ENCODE results near the gene R3HDM4.
A peak's percentile ranks its signal among the peaks of the same experiment; 100 is the strongest.

R3HDM4 gene

DNA sequence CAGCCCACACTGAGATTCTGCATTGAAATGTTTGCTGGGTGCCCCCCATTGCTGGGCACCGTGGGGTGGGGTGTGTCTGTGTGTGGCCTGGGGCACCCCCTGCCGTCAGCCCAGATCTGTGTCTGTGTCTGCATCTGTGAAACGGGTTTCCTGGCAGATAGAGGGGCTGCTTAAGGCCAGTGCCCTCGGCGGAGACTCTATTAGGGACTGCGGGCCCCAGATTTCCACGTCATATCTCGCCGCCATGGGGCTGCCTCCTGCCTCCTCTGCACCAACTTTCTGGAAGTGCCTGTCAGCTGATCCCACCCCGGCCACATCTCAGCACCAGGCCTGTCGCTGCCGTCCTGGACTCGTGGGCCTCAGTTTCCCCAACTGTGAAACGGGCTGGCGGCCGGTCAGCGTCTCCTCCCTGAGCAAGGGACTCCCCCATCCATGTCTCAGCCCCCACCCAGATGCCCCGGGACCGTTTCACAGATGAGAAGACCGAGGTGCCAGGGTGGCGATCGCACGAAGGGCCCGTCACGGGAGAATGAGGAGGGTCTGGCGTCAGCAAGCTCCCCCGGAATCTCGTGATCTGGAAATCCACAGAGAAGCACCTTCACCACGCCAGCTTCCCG, 34.2 kb upstream of the R3HDM4 start:
- no peak for DNase-seq

- no peak for DNase-seq
Measured at GRCh38 chr19:945401-946252, 32.6 kb upstream of the R3HDM4 start.

DNA sequence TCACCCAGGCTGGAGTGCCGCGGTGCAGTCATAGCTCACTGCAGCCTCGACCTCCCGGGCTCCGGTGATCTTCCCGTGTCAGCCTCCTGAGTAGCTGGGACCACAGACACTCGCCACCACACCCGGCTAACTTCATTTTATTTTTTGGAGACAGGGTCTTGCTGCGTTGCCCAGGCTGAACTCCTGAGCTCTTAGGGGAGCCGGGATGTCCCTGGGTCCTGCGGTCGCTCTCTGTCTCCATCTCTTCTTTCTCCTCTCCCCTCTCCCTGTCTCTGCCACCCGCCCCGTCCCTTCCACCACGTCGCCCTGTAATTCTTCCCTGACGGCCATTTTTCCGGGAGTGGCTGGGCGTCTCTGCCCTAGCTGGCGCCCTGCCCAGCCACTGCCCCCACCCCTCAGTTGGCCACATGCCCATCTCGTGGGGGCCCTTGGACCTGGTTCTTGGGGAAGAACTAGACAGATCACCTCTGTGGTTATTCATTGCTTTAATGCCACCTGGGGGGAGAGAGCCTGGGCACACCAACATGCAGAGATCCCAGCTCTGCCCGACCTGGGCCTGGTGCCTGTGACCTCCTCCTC, 31.7 kb upstream of the R3HDM4 start:
- DNase-seq, result peak; percentile 56

GRCh38 chr19:944171-944567, 31.1 kb upstream of the R3HDM4 start:
- peak; percentile 94 for DNase-seq

- no peak for DNase-seq
Measured at GRCh38 chr19:943551-944170, 30.6 kb upstream of the R3HDM4 start.

DNA sequence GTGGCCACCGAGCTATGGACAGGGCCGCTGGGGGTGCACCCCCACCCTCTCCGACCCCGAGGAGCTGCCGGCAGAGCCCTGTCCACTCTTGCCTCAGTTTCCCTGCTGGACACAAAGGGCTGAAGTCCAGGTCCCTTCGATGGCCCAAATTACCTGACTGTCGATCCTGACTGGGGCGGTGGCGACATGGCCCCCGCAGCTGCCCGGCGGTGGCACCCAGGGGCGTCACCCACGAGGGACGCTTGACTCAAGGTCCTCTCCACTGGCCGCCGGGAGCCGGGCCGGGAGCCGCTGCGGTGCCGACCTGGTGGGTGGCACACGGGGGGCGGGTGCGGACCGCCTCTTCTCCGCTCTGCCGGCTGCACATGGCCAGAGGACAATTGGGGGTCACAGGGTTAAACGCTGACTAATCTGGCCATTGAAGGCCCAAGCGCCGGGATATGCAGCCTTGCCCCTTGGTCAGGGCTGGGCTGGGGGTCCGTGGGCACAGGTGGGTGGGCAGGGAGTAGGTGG, 29.2 kb upstream of the R3HDM4 start:
- DNase-seq, result no peak

DNA sequence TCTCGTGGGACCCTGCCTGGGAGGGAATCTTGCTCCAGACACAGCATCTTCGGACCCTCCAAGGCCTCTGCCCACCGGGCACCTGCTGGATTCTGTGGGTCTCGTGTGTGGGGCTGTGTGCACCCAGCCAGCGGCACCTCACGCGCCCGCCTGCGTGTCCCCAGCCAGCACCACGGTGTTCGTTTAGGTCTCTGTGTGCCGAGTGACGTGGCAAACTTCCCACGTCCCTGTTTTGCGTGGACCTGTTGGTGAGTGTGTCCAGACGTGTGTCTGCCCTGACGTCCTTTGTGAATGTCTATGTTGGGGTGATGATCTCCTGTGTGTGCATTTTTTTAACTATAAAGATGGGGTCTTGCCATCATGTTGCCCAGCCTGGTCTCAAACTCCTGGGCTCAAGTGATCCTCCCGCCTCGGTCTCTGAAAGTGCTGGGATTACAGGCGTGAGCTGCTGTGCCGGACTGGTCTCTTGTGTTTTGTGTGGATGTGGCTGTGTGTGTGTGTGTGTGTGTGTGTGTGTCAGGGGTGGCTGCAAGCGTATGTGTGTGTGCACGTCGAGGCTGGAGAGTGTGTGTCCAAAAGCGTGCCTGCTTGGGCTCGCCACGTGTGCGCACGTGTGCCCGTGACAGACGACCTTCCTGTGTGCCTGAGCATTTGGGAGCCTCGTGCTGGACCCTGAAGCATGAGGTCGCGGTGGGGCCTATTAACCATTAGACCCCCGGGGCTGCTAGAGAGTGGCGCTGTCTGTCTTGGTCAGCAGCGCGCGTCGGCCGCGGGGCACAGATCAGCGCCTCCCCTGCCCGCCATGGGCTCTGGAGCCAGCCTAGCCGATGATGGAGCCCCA, 28.5 kb upstream of the R3HDM4 start:
- no peak for DNase-seq

- peak; percentile 97 for DNase-seq
Measured at GRCh38 chr19:940591-941291, 27.7 kb upstream of the R3HDM4 start.

DNA sequence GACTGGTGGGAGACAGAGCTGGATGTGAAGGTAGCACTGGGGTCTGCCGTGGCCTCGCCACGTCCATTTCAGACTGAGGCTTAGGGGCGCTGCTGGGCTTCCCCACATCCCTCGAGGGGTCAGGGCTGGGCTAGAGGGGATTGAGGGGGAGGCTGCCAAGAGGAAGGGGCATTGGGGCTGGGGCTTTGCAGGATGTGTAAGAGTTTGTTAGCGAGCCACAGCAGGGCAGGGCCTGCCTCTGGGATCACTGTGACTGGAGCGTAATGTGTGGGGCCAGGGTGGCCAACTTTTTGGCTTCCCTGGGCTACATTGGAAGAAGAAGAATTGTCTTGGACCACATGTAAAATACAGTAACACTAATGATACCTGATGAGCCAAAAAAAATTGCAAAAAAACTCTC, 26.9 kb upstream of the R3HDM4 start:
- no peak for DNase-seq

GRCh38 chr19:939439-939838, 26.4 kb upstream of the R3HDM4 start:
- DNase-seq, result no peak

GRCh38 chr19:938233-938923, 25.4 kb upstream of the R3HDM4 start:
- no peak for DNase-seq

- peak; percentile 51 for DNase-seq
Measured at GRCh38 chr19:937259-937694, 24.3 kb upstream of the R3HDM4 start.

DNA sequence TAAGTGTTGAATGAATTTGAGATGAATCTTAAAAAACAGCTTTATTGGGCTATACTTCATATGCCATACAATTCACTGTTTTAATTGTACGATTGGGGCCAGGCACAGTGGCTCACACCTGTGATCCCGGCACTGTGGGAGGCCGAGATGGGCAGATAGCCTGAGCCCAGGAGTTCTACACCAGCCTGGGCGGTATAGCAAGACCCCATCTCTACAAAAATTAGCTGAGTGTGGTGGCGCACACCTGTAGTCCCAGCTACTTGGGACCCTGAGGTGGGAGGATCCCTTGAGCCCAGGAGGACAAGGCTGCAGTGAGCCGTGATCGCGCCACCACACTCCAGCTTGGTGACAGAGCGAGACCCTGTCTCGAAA, 23.1 kb upstream of the R3HDM4 start:
- no peak for DNase-seq

DNA sequence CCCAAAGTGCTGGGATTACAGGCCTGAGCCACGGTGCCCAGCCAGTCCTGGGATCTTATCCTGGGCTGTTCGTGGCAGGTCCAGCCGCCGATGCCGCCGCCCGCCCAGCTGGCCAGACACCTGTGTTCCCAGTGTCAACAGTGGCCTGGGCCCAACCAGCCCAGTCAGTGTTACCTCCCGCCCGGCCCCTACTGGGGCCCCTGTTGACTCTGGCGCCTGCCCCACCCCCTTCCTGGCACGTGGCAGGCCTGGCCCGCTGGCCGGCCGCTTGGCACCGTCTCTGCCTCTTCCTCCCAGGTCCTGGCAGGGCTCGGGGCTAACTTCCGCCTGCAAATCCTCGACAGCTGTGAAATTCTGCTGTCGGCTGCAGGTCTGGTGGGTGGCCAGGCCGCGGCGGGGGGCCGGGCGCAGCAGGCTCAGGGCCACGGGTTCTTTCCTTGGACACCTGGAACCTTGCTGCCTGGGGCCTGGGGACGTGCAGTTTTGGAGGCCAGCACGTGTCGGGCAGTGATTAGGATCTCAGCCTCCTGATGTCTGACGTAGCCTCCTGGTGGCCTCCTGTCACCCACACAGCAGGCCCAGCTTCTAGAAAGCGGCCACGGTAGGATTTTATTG, 22.0 kb upstream of the R3HDM4 start:
- peak; percentile 86 for DNase-seq

GRCh38 chr19:934197-934840, 21.3 kb upstream of the R3HDM4 start:
- no peak for DNase-seq

DNA sequence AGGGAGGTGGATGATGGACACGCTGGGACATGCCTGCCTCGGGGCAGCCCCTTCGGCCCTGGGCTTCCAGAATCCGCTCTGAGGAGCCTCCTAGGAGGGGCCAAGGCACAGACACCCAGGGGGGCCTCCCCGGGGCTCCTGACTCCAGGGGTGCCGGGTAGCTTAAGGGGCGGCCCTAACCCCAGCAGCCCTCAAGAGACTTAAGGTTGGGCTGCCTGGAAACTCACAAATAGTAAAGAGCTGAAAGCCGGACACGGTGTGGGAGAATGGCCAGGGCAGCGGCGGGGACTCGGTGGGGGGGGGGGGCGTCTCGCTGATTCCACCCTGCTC, 20.5 kb upstream of the R3HDM4 start:
- DNase-seq, result no peak

GRCh38 chr19:932648-933552, 19.9 kb upstream of the R3HDM4 start:
- peak; percentile 82 for DNase-seq

DNA sequence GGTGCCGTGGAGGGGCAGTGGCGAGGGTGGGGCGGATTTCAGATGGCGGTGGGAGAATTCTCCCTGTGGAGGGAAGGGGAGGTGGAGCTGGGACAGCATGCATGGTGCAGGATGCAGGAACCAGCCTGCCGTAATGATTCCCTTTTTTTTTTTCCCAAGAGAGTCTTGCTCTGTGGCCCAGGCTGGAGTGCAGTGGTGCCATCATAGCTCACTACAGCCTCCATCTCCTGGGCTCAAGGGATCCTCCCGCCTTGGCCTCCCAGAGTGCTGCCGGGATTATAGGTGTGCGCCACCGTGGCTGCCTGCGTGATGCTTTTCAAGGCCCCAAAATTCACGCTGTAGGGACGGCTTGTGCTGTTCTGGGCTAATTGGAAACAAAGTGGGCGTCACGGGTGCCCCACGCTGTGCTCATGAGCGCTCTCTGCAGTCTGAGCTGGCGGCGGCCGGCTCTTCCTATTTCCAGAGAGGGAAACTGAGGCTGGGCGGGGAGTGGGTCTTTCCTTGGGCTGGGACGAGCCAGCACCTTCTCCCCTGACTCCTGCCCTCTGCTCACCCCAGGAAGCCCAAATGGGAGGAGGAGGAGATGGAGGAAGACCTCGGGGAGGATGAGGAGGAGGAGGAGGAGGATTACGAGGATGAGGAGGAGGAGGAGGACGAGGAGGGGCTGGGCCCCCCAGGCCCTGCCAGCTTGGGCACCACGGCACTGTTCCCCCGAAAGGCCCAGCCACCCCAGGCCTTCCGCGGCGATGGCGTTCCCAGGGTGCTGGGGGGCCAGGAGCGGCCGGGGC, 19.0 kb upstream of the R3HDM4 start:
- DNase-seq, result no peak

- DNase-seq, result no peak
Measured at GRCh38 chr19:929891-930258, 16.9 kb upstream of the R3HDM4 start.

All from hematopoietic multipotent progenitor cell treated with erythropoietin and hydrocortisone succinate and interleukin-3 and kit ligand, for 4 days (in vitro differentiated cells).